ENCODE measurements around the gene CD320.
A peak's percentile ranks its signal among the peaks of the same experiment; 100 is the strongest.

Gene CD320

GRCh38 chr19:8337728-8338127 is 29.6 kb upstream of the CD320 start:
- DNase-seq (ENCODE audit: low spot score) = no peak
- no peak overlapping the region for H3K27ac ChIP-seq
- TF ChIP-seq CTCF (conservative IDR thresholded peaks at IDR 0.05; ENCODE audit: low read depth) = no peak
- ChIA-PET POLR2A (ENCODE audit: low non-redundant PET) (no interaction called here), CTCF (interaction anchor here (1.4 kb wide), 1 partner anchor 17 kb away, joined by 4 read pairs; no protein-coding TSS in a partner anchor)

- CTCF ChIA-PET = interaction anchor here (1.4 kb wide), 1 partner anchor 18 kb away, joined by 4 read pairs; no protein-coding TSS in a partner anchor
- POLR2A ChIA-PET (ENCODE audit: low non-redundant PET) = interaction anchor here (0.6 kb wide), 1 partner anchor 27 kb away, joined by 5 read pairs; no protein-coding TSS in a partner anchor
- TF ChIP-seq CTCF (conservative IDR thresholded peaks at IDR 0.05; ENCODE audit: low read depth) = no peak
- no peak for DNase-seq (ENCODE audit: low spot score)
- H3K27ac ChIP-seq = no peak overlapping the region
These were observed 28.5 kb upstream of the CD320 start for GRCh38 chr19:8336660-8337059.

GRCh38 chr19:8336072-8336569 is 28.0 kb upstream of the CD320 start:
- no peak for TF ChIP-seq CTCF (conservative IDR thresholded peaks at IDR 0.05; ENCODE audit: low read depth)
- H3K27ac ChIP-seq = peak overlapping the region; percentile 61
- CTCF ChIA-PET = interaction anchor here (0.6 to 0.7 kb wide), 2 partner anchors 12 to 168 kb away, joined by 4 read pairs; no protein-coding TSS in a partner anchor

GRCh38 chr19:8335343-8336071 is 27.3 kb upstream of the CD320 start:
- ChIA-PET CTCF (interaction anchor here (0.6 to 1.2 kb wide), 3 partner anchors 12 to 246 kb away, joined by 3 to 4 read pairs (median 4); no protein-coding TSS in a partner anchor), POLR2A (ENCODE audit: low non-redundant PET) (interaction anchor here (0.6 kb wide), 1 partner anchor 14 kb away, joined by 4 read pairs; the partner anchor contains the start of genes NDUFA7 and RPS28)
- peak overlapping the region; percentile 61 for H3K27ac ChIP-seq
- peak; percentile 47 for TF ChIP-seq CTCF (conservative IDR thresholded peaks at IDR 0.05; ENCODE audit: low read depth)
- DNase-seq (ENCODE audit: low spot score) = no peak

More at GRCh38 chr19:8336072-8336569, 28.0 kb upstream of the CD320 start:
- POLR2A ChIA-PET (ENCODE audit: low non-redundant PET) = interaction anchor here (0.6 kb wide), 2 partner anchors 15 to 27 kb away, joined by 4 to 5 read pairs; partner anchors contain the start of genes NDUFA7 and RPS28
- DNase-seq (ENCODE audit: low spot score) = no peak

GRCh38 chr19:8334458-8335342 is 26.5 kb upstream of the CD320 start:
- DNase-seq (ENCODE audit: low spot score) = peak; percentile 85
- no peak for TF ChIP-seq CTCF (conservative IDR thresholded peaks at IDR 0.05; ENCODE audit: low read depth)
- H3K27ac ChIP-seq = peak overlapping the region; percentile 61
- ChIA-PET CTCF (interaction anchor here (0.7 to 1.2 kb wide), 3 partner anchors 19 to 246 kb away, joined by 3 to 4 read pairs (median 3); no protein-coding TSS in a partner anchor), POLR2A (ENCODE audit: low non-redundant PET) (no interaction called here)

Measured in RWPE1 (cell line).